C1 segment of cervical spinal cord (tissue), 14 donors: ENCODE measurements around the gene AP2B1.
"Not testable (repeated sequence)": the region's sequence is repeated elsewhere in the genome, so short reads cannot be mapped to it uniquely, and the experiment has no call there.

ENCODE experiments used
- DNase-seq, 14 donors: peaks; one replicate each; lab custom pipeline; 2025; lab: John Stamatoyannopoulos, UW

AP2B1 gene

GRCh38 chr17:35747540-35748017 is 160.5 kb downstream of the AP2B1 start:
- peak in 12 of 14 donors; percentile 5 to 58 (median 32) for DNase-seq

DNA sequence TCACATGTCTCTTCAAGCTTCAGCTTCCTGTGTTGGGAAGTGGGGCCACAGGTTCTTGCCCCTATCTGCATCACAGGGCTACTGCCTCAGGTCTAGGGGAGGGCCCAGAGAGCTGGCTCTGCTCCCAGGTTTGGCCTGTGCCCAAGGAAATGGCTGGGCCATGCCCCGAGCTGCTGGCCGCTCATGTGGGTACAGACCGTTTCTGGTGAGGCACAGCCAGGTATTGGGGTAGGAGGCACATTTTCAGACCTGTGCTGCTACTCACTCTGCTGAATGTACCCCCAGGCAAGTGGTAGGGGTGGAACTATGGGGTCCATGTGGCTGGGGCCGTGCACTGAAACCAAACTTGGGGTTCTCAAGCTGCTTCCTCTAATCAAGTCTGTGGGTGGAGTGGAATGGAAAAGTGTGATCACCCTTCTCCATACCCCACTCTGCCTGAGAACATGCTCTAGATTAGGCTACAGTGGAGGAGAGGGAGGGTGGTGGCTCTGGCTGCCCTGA is 161.3 kb downstream of the AP2B1 start:
- DNase-seq, result peak in 4 of 14 donors; percentile 5 to 14 (median 8)

- no peak for DNase-seq
Measured at GRCh38 chr17:35748979-35749378, 161.9 kb downstream of the AP2B1 start.

DNA sequence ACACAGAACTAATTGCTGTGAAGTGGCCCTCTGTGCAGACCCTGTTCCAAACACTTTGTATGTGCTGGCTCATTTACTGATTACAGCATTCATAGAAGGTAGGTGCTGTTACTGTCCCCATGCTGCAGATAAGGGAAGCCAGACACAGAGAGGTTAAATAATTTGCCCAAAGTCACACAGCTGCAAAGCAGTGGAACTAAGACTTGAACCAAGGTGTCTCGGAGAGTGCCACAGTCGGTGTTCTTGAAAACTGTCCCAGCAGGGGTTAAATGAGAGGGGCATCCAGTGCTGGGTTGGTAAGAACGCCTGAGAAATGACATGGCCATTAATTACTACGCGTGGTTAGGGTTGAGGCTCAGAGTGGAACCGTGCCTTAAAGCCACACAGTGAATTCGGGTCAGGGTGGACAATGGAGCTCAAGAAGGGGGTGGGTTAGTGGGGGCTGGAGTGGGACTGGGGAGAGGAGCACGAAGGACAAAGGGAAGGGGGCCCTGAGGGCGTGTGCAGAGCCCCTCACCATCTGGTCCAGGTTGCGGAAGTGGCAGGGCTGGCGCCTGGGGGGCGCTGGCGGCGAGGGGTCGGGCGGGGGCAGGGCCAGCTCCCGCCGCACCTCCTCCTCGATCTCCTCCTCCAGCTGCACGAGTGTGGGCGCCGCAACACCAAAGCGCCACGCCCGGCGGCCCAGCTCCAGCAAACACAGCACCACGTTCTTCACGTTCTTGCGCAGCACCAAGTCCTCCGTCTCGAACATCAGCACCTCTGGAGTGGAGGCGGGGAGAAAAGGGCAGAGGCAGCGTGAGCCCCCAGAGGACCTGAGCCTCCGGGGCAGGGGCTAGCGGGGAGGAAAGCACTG is 162.7 kb downstream of the AP2B1 start:
- DNase-seq, result no peak

DNA sequence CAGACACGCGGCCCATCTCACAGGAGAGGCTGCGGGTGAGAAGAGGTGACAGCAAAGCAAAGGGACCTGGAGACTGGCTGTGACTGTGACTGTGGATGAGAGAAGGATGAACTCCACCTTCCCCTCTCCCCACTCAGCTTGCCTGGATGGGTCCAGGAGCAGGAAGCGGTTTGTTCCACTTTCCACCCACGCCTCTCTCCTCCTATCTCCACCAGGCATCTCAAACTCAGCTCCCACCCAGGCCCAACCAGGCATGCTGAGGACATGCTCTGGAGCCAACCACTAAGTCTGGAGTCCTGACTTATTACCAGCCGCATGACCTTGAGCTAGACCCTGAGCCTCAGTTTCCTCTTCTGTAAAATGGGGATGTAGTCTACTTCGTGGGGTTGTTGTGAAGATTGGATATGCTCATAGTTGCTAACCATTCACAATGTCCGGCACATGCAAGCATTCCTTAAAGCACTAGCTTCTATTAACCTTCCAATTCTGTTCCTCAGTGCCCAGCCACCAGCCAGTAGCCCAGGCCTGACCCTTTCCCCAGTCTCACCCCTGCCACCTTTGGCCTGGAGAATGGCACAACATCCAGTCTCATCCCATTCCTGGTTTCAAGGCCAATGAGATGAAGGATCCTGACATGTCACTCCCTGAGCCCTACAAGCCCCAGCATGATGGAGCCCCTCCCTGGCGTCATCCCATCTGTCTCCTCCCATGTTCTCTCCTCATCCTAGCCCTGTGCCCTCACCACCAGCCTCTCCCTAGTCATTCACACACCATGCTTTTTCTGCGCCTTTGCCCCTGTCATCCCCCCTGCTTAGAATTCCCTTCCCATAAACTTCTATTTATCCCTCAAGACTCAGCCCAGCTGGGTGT is 163.6 kb downstream of the AP2B1 start:
- DNase-seq, result no peak

DNA sequence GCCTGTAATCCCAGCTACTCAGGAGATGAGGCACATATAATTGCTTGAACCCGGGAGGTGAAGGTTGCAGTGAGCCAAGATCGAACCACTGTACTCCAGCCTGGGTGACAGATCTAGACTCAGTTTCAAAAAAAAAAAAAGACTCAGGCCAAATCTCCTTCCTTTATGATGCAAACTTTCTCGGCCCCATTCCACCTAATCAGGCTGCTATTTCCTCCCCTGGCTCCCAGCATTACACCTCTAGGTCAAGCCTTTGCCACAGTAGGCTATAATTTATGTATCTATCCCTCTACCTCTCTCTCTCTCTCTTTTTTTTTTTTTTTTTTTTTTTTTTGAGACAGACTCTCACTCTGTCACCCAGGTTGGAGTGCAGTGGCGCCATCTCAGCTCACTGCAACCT is 164.4 kb downstream of the AP2B1 start:
- not testable (repeated sequence) for DNase-seq

- DNase-seq, result no peak
Measured at GRCh38 chr17:35752471-35752870, 165.3 kb downstream of the AP2B1 start.

GRCh38 chr17:35752945-35753764 is 166.0 kb downstream of the AP2B1 start, which contains the start of gene GAS2L2:
Gene GAS2L2 (minus strand): TSS chr17:35753239. CDS start chr17:35752850, 389 bp downstream.
- DNase-seq, result peak in 4 of 14 donors; percentile 24 to 35 (median 30)

DNA sequence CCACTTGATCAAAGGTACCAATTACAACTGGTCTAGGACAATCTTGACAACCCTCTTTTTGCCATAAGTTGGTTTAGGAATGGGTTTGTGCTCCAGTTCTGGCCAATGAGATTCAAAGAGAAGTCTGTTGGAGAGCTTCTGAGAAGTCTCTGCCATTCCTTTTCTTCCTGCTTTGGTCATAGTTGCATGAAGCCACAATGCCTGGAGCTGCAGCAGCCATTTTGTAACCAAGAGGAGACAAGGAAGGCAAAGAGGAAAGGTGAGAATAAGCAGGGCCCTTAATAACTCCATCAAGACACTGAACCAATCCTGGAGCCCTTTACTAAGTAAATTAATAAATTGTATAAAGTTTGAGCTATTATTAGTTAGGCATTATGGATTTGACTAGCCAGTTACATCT is 170.1 kb downstream of the AP2B1 start:
- DNase-seq, result no peak

DNA sequence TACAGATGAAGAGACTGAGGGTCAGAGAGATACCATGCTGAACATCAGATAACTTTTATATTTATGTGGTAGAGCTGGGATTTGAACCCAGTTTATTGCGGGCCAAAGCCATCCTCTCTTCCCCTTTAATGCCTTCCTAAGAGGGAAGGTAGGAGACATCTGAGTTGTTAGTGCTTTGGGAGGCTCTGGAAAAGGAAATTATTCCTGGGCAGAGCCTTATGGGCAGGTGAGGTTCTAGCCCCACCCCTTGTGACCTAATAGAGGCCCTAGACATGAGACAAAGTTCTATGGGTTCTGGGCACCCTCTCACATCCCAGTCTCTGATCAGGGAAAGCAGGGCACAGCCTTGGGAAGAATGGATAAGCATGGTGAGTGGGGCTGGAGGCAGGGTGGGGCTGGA is 173.5 kb downstream of the AP2B1 start, which contains the start of gene C17orf50:
Gene C17orf50 (plus strand): TSS at position 301 of the 400 bp plus-strand sequence. CDS start 55 bp downstream, at position 356.
- no peak for DNase-seq

DNA sequence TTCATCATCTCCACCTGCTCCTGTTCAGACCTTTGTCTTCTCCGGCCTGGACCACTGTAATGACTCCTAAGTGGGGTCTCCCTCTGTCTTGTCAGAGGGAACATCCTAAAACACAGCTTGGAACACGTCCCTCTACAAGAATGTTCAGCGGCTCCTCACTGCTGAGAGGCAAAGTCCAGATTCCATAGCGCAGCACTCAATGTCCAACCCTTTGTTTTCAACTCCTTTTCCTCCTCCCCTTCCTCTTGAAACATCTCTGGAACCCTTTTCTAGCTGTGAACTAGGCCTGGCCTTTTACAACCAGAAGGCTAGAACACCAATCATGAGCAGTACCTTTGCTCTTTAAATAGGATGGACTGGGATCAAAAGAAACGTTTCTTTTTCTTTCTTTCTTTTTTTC is 174.5 kb downstream of the AP2B1 start:
- DNase-seq, result no peak

DNA sequence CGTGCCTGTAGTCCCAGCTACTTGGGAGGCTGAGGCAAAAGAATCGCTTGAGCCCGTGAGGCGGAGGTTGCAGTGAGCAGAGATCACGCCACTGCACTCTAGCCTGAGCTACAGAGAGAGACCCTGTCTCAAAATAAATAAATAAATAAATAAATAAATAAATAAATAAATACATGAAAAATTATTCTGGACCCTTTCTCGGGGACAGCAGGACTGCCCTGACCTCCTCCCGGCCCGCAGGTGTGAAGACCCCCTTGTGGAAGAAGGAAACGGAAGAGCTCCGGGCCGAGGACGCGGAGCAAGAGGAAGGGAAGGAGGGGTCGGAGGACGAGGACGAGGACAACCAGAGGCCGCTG is 176.6 kb downstream of the AP2B1 start:
- DNase-seq, result no peak

DNA sequence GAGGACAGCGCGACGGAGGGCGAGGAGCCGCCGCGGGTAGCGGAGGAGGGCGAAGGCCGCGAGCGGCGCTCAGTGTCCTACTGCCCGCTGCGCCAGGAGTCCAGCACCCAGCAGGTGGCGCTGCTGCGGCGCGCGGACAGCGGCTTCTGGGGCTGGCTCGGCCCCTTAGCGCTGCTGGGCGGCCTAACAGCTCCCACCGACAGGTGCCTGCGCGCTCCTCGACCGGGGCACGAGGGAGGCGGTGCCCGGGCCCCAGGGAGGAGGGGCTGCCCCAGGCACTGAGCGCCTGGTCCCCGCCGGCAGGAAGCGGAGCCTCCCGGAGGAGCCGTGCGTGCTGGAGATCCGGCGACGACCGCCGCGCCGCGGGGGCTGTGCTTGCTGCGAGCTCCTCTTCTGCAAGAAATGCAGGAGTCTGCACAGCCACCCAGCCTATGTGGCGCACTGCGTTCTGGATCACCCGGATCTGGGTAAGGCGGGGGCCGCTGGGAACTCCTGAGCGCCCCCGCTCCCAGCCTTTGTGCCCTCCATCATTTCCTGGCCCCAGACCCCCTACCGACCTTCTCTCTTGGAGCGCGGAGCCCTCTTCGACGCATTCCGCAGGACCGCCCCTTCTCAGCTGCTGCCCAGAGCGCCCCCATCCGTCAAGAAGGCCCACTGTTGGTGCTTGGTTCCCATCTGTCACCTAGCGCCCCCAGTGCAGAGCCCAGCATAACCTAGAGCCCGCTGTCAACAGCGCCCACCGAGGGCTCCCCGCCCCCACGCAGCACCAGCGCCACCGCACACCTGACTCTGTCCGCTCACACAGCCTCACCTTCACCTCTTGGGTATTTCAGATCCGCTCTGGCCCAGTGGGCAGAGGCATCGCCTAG is 177.2 kb downstream of the AP2B1 start:
- peak in 13 of 14 donors; percentile 31 to 81 (median 64) for DNase-seq

DNA sequence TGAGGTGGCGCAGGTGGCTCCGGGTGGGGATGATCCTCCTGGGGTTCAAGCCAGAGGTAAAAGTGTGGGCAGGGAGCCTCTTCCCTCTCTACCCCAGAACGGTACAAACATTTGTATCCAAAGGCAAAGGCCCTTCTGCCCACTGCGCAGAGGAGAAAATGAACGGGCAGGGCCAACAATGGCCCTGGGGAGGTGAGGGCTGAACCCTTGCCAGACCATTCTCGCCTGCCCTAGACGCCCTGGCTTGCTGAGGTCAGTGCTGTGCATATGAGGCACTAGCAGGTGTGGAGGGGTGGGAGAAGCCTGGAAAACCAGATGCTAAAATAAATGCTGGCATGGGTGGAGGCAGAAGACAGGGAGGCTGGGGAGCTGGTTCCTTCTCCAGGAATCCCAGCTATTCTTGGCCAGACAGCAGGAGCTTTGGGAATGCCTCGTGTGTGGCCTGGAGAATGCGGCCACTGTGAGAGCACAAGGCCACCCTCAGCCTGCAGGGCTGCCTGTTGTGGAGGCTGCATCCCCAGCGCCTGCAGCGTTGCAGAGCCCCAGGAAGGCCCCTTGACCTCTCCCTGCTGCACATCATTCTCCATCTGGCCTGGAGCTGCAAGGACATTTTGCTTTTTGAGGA is 178.1 kb downstream of the AP2B1 start:
- DNase-seq, result no peak

DNA sequence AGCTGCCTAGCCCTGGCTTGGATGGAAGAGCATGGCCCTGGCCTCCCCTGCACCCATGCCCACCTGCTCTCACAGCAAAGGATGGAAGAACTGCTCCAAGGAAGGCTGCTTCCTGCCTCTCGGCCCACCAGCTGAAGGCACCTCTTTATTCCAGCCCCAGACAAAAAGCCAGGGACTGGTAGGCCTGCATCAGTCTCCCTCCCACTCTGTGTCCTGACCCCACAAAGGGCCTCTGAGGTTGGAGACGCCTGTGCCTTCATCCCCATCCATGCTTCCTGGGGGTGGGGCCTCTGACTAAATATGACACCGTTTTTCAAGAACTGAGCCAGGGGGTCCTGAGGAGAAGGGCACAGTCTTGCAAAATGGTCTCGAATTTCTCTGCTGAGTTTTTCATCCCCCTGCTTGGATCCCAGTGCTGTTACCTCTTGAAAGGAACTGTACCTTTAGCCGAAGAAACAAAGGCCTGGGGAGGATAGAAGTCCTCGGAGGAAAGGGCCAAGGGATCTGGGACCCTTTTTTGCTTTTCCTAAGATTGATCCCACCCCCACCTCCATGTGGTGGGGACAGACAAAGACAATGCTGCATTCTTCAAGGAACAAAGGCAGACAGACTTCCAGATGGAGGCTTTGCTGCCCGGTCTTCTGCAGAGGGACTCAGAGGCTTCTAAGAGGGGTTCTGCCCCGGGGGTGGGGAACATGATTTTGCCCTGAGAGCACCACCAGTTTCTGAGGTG is 178.8 kb downstream of the AP2B1 start:
- no peak for DNase-seq

GRCh38 chr17:35766489-35766877 is 179.4 kb downstream of the AP2B1 start:
- no peak for DNase-seq

GRCh38 chr17:35766903-35767510 is 179.9 kb downstream of the AP2B1 start:
- no peak for DNase-seq

DNA sequence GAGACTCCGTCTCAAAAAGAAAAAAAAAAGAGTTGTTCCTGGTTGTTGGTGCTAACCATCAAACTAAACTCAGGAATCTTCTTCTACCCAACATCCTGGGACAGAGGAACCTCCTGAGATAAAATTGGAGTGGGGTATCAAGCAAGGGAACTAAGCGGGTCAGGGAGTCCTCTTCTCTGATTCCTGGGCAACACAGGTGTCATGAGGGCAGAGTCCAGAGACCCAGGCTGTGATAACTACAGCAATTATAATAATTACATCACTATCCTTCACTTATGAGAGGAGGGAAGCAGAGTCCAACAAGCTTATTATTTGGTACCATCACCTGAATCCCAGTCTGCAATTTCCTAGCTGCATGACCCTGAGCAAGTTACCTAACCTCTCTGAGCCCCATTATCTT is 181.7 kb downstream of the AP2B1 start:
- no peak for DNase-seq
